Hematopoietic multipotent progenitor cell treated with erythropoietin and hydrocortisone succinate and interleukin-3 and kit ligand, for 15 days (in vitro differentiated cells): ENCODE measurements around the gene SPAG16.

Experiments
- DNase-seq: peaks from one replicate; pipeline ENCODE4 v3.0.0-alpha.2; 2015; ENCODE audit warnings: low spot score

SPAG16 gene

GRCh38 chr2:214088536-214088935, 804.3 kb downstream of the SPAG16 start:
- no peak for DNase-seq

GRCh38 chr2:214096208-214096715, 812.0 kb downstream of the SPAG16 start:
- no peak for DNase-seq

DNA sequence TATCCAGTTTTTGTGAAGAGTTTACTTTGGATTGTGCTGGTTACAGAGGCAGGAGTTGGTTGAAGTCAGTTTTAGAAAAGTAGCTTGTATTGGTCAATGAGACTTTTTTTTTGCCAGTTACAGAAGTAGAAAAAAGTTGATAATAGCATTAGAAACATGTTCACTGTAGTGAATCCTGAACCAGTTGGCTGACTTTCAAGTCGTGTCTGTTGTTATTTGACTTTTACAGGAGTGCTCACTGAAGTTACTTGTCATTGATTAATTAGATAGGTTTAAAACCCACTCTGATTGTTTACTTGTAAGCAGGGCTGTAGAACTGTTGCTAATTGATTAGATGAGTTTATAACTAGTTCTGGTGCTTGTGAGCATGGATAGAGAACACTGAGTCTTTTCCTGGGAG, 814.5 kb downstream of the SPAG16 start:
- DNase-seq = no peak

DNA sequence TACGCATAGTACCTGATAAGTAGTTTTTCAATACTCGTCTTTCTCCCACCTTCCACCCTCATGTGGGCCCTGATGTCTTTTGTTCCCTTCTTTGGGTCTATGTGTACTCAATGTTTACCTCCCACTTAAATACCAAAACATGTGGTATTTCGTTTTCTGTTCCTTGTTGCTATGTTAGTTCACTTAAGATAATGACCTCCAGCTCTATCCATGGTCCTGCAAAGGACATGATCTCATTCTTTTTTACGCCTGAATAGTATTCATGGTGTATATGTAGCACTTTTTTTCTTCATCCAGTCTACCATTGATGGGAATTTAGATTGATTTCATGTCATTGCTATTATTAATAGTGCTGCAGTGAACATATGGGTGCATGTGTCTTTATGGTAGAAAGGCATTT, 816.2 kb downstream of the SPAG16 start:
- DNase-seq = no peak

DNA sequence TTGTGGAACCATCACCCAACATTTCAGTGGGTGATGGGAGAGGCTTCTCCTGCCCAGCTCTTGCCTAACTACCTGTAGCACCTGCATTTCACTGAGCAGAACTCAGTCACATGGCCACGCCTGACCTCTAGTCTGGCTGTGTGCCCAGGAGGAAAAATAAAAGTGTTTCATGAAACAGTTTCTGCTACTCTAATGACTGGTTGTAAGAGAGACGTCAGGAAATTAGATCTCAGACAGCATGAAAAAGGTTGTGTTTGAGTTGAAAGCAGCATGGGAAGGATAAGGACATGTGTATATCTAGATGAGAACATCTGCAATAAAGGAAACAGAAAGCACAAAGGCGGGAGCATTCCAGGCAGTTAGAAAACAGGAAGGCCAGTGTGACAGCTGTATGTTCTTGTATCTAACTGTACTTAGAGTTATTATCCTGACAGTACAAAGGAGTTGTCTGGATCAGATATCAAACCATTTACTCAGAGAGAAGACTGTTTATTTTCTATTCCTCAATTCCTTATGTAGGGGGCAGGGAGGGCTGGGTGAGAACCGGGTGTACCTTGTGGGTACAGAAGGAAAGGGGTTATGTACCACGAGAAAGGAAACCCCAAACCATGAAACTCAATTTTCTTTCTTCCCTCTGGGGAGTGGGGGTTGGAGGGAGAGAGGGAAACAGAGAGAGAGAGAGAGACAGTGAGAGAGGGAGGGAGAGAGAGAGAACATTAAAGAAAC, 819.2 kb downstream of the SPAG16 start:
- no peak for DNase-seq

- DNase-seq = no peak
These were observed 820.0 kb downstream of the SPAG16 start for GRCh38 chr2:214104219-214104618.

DNA sequence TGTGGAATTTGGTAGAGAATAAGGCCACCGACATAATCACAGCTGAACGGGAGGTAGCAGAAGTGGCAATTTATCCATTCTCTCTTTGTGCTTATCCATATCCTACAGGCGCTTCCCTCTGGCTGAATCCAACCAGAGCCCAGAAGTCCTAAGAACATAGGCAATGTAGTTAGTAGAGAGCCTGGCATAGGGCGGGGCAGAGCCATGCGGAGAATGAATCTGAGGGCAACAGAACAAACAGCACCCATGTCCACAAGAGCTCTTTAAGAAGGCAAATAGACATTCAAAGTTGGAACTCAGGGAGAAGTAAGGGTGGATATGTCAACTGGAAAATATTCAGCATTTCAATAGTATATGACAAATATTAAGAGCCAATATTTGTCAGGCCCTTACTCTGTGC, 820.7 kb downstream of the SPAG16 start:
- DNase-seq = no peak

DNA sequence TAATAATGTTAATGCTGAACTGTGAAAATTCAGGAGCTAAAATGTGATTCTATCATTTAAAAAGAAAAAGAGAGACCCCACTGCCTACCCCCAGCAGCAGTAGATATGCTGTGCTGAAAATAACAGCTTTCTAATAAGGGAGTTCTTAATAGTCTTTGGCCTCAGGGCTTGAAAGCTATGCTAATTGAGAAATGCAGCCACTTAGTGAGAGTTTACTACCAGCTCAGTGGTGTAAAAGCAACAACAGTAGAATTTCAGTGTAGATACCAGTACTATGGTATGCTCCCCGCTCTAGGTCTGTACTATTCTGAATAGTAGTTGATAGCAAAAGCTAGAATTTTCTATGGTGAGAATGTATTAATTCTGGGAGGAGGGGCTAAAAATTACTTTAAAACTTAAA, 823.5 kb downstream of the SPAG16 start:
- no peak for DNase-seq

DNA sequence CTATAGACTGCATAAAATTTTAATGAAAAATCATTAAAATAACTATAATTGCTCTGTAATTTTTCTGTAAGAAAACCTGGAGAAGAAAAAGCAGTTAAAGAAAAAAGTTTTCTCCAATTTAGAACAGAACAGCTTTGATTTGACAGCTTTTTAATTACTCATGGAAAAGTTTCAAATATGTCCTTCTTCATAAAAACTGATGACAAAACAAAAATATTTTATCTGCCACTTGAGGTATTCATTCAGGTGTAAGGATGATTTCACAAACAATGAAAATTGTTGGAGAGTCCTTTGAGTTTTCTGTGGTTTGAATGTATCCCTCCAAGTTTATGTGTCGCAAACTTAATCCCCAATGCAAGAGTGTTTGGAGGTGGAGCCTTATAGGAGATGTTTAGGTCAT, 824.3 kb downstream of the SPAG16 start:
- DNase-seq = no peak

GRCh38 chr2:214117054-214117453, 832.8 kb downstream of the SPAG16 start:
- no peak for DNase-seq

- no peak for DNase-seq
These were observed 841.9 kb downstream of the SPAG16 start for GRCh38 chr2:214126135-214126534.

DNA sequence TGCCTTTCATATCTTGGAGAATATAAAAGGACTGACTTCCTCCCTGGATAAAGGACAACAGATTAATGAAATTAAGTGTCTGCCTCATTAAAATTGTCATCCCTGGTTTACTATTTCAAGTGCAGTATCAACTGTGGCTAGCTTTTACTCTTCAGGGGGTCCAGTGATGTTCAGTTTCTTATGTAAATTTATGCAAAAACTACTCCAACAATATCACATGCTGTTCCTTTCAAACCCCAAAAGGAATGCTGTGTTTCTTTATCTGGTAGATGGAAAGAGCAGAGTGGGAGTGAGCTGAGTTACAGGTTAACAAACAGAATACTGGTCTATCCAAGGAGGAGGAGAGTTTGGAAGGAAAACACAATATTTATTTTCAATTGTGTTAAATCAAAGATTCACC, 842.9 kb downstream of the SPAG16 start:
- no peak for DNase-seq

DNA sequence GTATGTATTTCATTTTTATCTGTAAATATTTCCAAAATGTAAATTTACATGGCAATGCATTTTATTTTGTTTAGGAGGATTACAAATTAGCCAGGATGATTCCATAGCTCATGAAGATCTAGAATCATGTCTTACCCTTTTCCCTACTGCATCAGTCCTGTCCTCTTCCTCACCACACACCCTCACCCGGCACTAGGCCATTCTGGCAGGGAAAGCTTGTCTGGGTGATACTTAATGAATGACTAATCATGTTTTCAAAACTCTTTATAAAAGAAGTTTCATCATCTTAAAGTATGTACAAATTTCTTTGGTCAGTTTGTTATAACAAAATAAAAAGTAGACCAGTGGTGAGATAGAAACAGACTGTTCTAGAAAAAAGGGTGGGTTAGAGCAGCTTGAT, 843.3 kb downstream of the SPAG16 start:
- no peak for DNase-seq

DNA sequence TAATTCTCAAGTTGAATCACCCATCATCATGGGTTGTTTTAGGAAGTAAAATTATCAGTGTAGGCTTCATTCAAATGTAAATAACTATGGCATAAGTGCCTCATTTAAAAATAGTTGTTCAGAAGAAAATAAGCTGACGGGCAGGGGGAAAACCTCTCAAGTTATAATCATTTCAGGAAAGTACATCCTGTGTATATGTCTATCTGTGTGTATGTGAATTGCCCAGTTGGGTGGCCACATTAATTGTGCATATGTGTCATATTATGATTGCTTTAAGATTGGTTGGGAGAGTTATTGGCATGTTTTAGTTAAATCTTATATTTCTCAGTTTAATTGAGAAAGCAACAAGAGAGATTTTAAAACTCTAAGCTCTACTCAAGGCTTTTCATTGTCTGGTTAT, 843.8 kb downstream of the SPAG16 start:
- DNase-seq = no peak

- no peak for DNase-seq
These were observed 845.9 kb downstream of the SPAG16 start for GRCh38 chr2:214130114-214130513.

- DNase-seq = no peak
These were observed 851.7 kb downstream of the SPAG16 start for GRCh38 chr2:214135966-214136365.

DNA sequence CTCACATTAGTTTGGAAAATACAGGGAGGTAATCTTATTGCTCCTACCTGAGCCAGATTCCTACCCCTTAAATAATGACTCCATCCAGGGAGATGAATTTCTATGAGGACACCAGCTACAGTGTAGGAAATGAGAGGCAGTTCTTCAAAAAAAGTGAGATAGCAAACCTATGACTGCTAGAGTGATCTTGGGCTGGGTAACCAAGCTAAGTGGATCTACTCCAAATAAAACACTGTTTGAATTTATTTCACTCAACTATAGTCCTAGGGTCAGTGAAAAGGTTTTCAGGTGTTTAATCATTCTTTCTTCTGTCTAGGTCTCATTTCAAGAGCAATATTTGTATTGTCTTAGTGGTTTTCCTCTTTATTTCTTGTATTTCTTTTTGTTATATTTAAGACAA, 854.5 kb downstream of the SPAG16 start:
- DNase-seq = no peak

- DNase-seq = no peak
These were observed 855.5 kb downstream of the SPAG16 start for GRCh38 chr2:214139630-214140284.

DNA sequence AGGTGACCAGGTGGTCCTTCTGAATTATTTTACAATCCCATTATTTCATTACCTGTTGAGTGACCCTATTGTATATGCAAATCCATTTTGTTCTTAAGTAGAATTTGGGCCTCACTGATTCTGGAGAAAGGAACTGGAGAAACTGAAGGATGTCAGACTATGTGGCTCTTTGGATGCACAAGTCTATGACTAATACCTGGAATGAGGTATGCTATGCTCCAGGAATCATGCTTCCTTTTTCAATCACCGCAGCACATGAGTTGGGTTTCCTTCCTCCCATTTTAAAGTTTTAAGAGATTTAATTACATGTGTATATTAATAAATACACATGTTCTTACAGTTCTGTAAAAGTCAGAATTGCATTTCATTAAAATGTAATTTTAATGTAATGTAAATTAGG, 872.7 kb downstream of the SPAG16 start:
- DNase-seq = no peak

DNA sequence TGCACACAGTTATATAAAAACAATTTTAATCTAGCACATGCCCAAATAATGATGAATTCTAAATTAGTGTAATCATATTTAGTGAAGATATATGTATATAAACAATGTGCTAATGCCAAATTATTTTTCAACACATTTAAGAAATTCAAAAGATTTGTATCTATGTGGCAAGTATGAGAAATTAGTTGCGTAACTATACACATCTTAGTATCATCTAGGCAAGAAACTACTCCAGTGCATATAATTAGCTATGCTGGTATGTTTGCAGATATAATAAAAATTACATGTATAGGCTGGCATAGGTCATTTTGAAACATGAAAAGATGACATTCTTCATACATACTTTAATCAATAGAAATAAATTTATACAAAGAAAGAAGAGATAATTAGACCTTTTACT, 874.6 kb downstream of the SPAG16 start:
- no peak for DNase-seq

- DNase-seq = no peak
These were observed 885.0 kb downstream of the SPAG16 start for GRCh38 chr2:214169281-214169680.

DNA sequence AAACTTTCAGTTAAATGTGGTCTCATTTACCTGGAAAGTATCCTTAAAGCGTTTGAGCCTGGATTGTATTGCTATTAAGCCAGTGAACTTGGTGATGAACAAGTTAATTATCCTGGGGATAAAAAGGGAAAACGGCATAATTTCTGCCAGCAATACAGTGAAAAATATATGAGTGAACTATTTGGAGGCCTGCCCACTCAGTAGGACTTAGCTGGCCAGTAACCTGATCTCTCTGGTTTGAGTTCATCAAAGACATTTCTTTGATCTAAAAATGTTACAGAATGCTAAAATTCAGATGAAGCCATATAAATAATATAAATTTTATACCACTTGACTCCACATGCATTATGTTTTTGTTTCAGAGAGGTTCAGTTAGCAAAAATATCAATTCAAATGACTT, 885.5 kb downstream of the SPAG16 start:
- no peak for DNase-seq

DNA sequence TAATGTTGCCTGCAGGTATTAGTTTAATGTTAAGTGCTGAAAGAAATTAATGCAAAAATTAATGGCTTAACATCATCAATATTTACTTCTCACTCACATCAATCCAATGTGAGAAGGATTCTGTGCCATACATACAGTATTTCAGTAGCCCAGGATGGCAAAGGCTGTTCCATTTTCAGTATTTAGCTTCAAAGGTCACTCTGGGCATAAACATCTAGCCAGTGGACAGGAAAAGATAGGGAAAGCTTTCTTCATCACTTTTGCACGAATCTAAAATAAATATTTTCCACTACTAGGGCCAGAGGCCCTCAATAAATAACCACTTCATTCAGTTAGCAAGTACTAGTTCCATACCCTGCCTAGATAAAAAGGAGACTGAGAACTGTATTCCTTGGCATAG, 890.3 kb downstream of the SPAG16 start:
- no peak for DNase-seq

DNA sequence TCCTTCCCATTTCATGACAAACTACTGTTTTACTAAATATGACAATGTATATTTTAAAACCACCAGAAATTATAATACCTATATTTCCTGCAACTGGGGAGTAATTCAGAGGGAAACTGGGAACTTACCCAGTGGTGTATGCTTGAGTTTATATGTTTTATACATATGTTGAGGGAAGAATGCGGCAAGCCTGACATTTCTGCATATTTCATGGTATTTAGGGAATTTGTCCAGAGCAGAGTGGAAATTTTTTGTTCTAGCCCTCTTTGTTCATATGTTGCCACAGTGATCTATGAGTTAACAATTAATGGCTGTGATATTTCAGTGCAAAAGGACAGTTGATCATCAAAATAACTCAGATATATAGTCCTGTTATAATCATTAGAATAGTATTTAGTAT, 895.8 kb downstream of the SPAG16 start:
- no peak for DNase-seq
